Stomach (tissue), 9 donors: Measurements from ENCODE around the gene HLA-F. TPM values are rescaled to one million over a fixed set of nuclear protein-coding genes. Genes with fewer than 3 reads are reported as not detected.

Experiments used
- DNase-seq, 2 donors: peaks; one replicate each; pipeline versions ENCODE4 v3.0.0 to v3.0.0-alpha.2; 2013 to 2019
- H3K27ac ChIP-seq, 5 donors: fragments of 200-600 bp in 4 of 5; sonication (generic) in 4 of 5; one replicate each; pipeline ENCODE4 v1.5.1; 2013 to 2019; ENCODE audit warnings: mild to moderate bottlenecking in 1 of 5, moderate library complexity in 1 of 5
- H3K27me3 ChIP-seq, 3 donors: fragments of 200-600 bp; sonication (generic); one replicate each; pipeline ENCODE4 v1.5.1; 2017 to 2019; ENCODE audit warnings: mixed run types in 1 of 3
- H3K36me3 ChIP-seq, 4 donors: fragments of 200-600 bp; sonication (generic); 1 replicate in 3 of 4; 2 replicates in 1 of 4; pipeline ENCODE4 v1.5.1; 2016 to 2019
- H3K4me1 ChIP-seq, 4 donors: fragments of 200-600 bp; sonication (generic); one replicate each; pipeline ENCODE4 v1.5.1; 2016 to 2019
- H3K4me3 ChIP-seq, 4 donors: fragments of 200-600 bp; sonication (generic) in 3 of 4; one replicate each; pipeline ENCODE4 v1.5.1; 2016 to 2019; ENCODE audit warnings: mild to moderate bottlenecking in 1 of 4
- H3K9me3 ChIP-seq, 4 donors: fragments of 200-600 bp; sonication (generic); one replicate each; pipeline ENCODE4 v1.5.1; 2016 to 2019
- EP300 ChIP-seq: sonication (generic); formaldehyde crosslinking; IDR thresholded peaks from one replicate; pipeline ENCODE4 v1.6.1; 2017; ENCODE audit warnings: antibody characterized with exemption
- POLR2A ChIP-seq, 4 donors: fragments of 450-650 bp; IDR thresholded peaks; one replicate each; pipeline ENCODE4 v1.6.1; 2016; ENCODE audit warnings: antibody characterized with exemption in 4 of 4, control low read depth in 2 of 4, mild to moderate bottlenecking in 1 of 4, moderate library complexity in 1 of 4
- POLR2AphosphoS5 ChIP-seq, 3 donors: sonication (generic); formaldehyde crosslinking; IDR thresholded peaks; one replicate each; pipeline ENCODE4 v1.6.1; 2016; ENCODE audit warnings: antibody characterized with exemption in 3 of 3
- WGBS, 5 donors: extraction: QIAGEN DNeasy Blood & Tissue Kit in 3 of 5; methylation state at CpG; one replicate each; pipeline versions ENCODE4 v1.1.5 to v1.1.7; 2013 to 2018; 5-methylcytosine and 5-hydroxymethylcytosine counted together
- intact Hi-C: fragments of 100-400 bp; cut with DNase I; formaldehyde crosslinking; loops from one replicate; pipeline ENCODE4 v1.15.1; 2023; ENCODE audit warnings: low total_unique reads
- polyA plus RNA-seq, 3 donors: library from polyadenylated mRNA; stranded (reverse); fragments of 200-250 nt; gene quantifications; one replicate each; pipeline ENCODE4 v1.2.3, GENCODE V29; 2013
- total RNA-seq, 5 donors: library from RNA; depleted of rRNA; stranded (reverse); fragments of >200 nt; gene quantifications; one replicate each; pipeline versions ENCODE4 v1.1.0 to v1.2.3, GENCODE V29; 2014 to 2016
- TF ChIP-seq, protein P1 (sequence below), 7 experiments: fragments of 450-650 bp in 4 of 7; fragments of 200-600 bp in 3 of 7; sonication (generic) in 3 of 7; IDR thresholded peaks; one replicate each; pipeline ENCODE4 v1.5.1; 2016 to 2019; ENCODE audit warnings: antibody characterized with exemption in 7 of 7, control low read depth in 2 of 7, mild to moderate bottlenecking in 1 of 7
- donor health status: healthy with polysubstance abuse.
- donor health status: Bipolar disorder and iron deficiency.
- donor health status: healthy.

The HLA-F gene
- total and polyA plus RNA-seq, 8 donors, result 17.2 to 164 (median 96.6) TPM

DNA sequence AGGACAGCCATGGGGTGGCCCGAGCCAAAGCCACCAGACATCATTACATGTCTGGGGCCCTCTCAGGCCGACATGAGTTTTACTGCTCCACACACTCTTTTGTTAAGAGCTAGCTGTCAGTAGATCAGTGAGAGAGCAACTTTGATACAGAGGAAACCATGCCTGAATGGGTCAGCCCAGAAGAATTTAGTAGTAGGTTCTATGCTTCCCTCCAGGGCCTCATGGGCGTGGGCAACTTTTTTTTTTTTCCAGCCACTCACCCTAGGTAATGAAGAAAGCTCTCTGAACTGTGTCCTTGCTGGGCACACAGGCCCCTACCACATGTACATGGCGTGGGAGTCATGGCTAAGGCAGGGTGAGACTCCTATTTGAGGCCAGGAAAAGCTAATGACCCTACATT is 38.8 kb downstream of the HLA-F start:
- intact Hi-C loops, result no loop called here
- 34 to 61% (median 42%) methylated on average over 4 of the region's 4 CpGs for WGBS, 5 donors

DNA sequence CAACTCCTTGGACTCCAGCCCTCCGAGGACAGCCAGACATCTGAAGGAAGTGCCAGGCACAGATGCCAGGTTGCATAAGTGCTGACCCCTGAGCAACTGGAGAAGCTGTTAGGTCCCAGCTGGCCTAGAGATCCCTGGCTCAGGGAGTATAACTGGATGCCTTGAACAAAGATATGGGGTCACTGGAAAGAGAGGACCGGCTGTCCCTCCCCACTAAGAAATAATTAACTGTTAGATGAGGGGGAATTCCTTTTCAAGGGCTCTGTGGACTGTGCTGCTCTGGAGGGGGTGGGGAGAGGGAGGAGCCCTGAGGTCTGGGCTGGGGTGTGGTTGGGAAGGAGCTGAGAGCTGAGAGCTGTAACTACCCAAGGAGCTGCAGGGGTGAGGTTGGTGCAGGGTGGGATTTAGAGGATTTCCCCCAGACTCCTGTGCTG is 39.6 kb downstream of the HLA-F start:
- intact Hi-C loops, result no loop called here
- WGBS, 5 donors, result 31 to 56% (median 47%) methylated on average over 2 of the region's 2 CpGs
- no peak overlapping the region for H3K27ac ChIP-seq

More for the DNA sequence above, 38.8 kb downstream of the HLA-F start:
- H3K9me3 ChIP-seq, result no peaks in the 10 kb centered on the region
- H3K27ac ChIP-seq, result no peak overlapping the region
- no peak overlapping the region for H3K4me3 ChIP-seq
- no peaks in the 10 kb centered on the region for H3K36me3 ChIP-seq
- H3K4me1 ChIP-seq, result no peaks in the 10 kb centered on the region
- peaks cover 0 to 9% (median 0%) of the 10 kb centered on the region in 3 donors for H3K27me3 ChIP-seq
- no peak for DNase-seq
- TF ChIP-seq POLR2AphosphoS5 (IDR thresholded peaks at IDR 0.05) (no peak), POLR2A (IDR thresholded peaks at IDR 0.05) (no peak), EP300 (no peak)
- TF ChIP-seq, protein P1, sequence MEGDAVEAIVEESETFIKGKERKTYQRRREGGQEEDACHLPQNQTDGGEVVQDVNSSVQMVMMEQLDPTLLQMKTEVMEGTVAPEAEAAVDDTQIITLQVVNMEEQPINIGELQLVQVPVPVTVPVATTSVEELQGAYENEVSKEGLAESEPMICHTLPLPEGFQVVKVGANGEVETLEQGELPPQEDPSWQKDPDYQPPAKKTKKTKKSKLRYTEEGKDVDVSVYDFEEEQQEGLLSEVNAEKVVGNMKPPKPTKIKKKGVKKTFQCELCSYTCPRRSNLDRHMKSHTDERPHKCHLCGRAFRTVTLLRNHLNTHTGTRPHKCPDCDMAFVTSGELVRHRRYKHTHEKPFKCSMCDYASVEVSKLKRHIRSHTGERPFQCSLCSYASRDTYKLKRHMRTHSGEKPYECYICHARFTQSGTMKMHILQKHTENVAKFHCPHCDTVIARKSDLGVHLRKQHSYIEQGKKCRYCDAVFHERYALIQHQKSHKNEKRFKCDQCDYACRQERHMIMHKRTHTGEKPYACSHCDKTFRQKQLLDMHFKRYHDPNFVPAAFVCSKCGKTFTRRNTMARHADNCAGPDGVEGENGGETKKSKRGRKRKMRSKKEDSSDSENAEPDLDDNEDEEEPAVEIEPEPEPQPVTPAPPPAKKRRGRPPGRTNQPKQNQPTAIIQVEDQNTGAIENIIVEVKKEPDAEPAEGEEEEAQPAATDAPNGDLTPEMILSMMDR (IDR thresholded peaks at IDR 0.05), result no peak

DNA sequence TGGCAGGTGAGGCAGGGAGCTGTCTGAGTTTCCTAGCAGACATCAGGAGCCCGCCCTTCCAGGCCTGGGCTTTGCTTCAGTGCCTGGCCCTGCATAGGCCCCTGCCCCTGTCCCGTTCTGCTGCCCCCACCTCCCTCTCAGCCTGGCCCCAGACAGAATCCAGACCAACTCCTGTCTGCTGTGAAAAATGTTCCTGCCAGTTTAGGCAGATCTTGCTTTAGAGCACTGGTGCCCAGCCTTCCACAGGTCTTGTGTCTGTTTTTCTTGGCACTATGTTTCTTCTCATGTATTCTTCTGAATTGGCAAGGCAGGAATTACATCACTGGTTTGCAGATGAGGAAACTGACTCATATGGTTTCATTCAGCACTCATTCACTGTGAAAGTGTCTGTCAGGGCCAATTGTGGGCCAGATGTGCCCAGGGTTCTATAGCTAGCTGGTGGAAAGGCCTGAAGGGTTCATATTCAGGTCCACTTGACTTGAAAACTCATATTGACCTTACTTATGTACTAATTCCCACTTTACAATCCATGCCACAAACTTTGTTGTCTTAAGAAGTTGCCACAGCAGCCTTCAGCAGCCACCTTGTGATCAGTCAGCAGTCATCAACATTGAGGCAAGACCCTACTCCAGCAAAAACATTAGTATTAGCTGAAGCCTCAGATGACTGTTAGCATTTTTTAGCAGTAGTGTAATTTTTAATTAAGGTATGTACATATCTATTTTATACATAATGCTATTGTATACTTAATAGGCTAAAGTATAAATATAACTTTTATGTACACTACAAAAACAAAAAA is 40.5 kb downstream of the HLA-F start:
- Histone ChIP-seq H3K27me3 (peaks cover 0 to 5% (median 0%) of the 10 kb centered on the region in 3 donors), H3K4me3 (no peak overlapping the region), H3K27ac (no peak overlapping the region), H3K9me3 (no peaks in the 10 kb centered on the region), H3K4me1 (no peaks in the 10 kb centered on the region), H3K36me3 (no peaks in the 10 kb centered on the region)
- no peak for TF ChIP-seq POLR2A (IDR thresholded peaks at IDR 0.05)
- TF ChIP-seq, protein P1 (IDR thresholded peaks at IDR 0.05), result no peak
- no peak for TF ChIP-seq POLR2AphosphoS5 (IDR thresholded peaks at IDR 0.05)
- TF ChIP-seq EP300, result no peak
- no peak for DNase-seq
- intact Hi-C loops, result no loop called here
- 50 to 86% (median 75%) methylated on average over 1 to 2 of the region's 2 CpGs for WGBS, 5 donors

More for the DNA sequence above, 39.6 kb downstream of the HLA-F start:
- no peak for DNase-seq
- peaks cover 0 to 9% (median 0%) of the 10 kb centered on the region in 3 donors for H3K27me3 ChIP-seq
- H3K36me3 ChIP-seq, result no peaks in the 10 kb centered on the region
- TF ChIP-seq POLR2A (IDR thresholded peaks at IDR 0.05), result no peak
- TF ChIP-seq, protein P1 (IDR thresholded peaks at IDR 0.05), result no peak
- TF ChIP-seq EP300, result no peak
- TF ChIP-seq POLR2AphosphoS5 (IDR thresholded peaks at IDR 0.05), result no peak
- no peaks in the 10 kb centered on the region for H3K9me3 ChIP-seq
- H3K4me3 ChIP-seq, result no peak overlapping the region
- no peaks in the 10 kb centered on the region for H3K4me1 ChIP-seq

DNA sequence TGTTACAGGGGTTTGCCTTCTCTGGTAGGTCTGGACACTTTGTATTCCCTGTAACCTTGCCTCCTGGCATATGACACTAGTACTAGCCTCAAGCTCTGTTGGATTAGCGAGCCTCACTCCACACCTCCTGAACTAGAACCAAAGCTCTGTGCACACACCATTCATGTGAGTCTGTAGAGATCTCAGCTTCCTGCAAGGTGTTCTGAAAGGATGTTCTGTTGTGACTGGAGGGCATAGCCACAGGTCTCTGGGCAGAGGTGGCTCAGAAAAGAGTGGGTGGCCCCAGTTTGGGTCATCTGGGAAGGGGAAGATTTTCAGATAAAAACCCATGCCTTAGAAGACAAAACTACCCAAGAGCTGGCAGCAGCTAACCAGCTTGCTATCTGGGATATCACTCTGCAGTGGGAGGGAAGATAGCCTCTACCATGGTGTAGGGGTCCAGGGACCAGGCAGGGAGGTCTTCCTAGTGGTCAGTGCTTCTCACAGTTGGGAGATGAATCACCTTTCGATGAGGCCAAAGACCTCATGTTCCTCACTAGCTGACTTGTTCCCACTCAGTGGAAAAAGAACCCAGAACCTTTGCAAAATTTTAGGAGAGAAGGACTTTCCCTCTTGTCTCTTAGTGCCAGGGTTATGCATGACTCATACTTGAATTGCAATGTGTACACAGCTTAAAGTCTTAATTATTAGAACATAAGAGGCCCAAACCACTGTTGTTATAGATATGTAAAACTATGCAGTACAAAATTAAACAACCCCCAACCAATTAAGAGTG is 41.4 kb downstream of the HLA-F start:
- 73 to 87% (median 84%) methylated on average over 2 of the region's 2 CpGs for WGBS, 5 donors
- H3K27me3 ChIP-seq, result peaks cover 0 to 11% (median 0%) of the 10 kb centered on the region in 3 donors
- no peaks in the 10 kb centered on the region for H3K36me3 ChIP-seq
- DNase-seq, result no peak
- H3K27ac ChIP-seq, result no peak overlapping the region
- H3K9me3 ChIP-seq, result no peaks in the 10 kb centered on the region
- H3K4me3 ChIP-seq, result no peak overlapping the region
- intact Hi-C loops, result no loop called here
- H3K4me1 ChIP-seq, result no peaks in the 10 kb centered on the region
- TF ChIP-seq POLR2A (IDR thresholded peaks at IDR 0.05) (no peak), POLR2AphosphoS5 (IDR thresholded peaks at IDR 0.05) (no peak), EP300 (no peak)
- TF ChIP-seq, protein P1 (IDR thresholded peaks at IDR 0.05), result no peak
